Measurements from ENCODE around the gene BPIFB2.
"Not testable (repeated sequence)": the region's sequence is repeated elsewhere in the genome, so short reads cannot be mapped to it uniquely, and the experiment has no call there.

BPIFB2 gene

DNA sequence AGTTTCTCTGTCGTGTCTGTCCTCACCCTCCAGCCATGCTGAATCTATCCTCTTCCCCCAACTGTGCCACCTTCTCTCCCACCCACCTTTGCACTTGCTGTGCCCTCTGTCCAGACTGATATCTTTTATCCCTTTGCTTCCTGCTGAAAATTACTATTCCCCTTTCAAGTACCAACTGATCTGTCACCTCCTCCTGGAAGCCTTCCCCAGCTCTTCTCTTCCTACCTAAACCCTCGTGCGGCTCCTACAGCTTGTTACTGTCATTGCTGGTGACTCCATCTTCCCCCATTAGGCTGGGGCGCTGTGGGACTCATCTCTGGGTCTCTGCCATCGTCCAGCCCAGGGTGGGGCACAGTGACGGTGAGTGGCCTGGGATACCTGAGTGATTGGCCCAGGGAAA, 25.1 kb downstream of the BPIFB2 start:
- Mint-ChIP-seq H3K36me3 (no peaks in the 10 kb centered on the region), H3K27me3 (peaks cover 7% of the 10 kb centered on the region), H3K4me1 (no peaks in the 10 kb centered on the region), H3K9me3 (no peaks in the 10 kb centered on the region), H3K27ac (no peak overlapping the region), H3K4me3 (no peak overlapping the region)
- no peak for DNase-seq
- CTCF ChIA-PET = no interaction called here

DNA sequence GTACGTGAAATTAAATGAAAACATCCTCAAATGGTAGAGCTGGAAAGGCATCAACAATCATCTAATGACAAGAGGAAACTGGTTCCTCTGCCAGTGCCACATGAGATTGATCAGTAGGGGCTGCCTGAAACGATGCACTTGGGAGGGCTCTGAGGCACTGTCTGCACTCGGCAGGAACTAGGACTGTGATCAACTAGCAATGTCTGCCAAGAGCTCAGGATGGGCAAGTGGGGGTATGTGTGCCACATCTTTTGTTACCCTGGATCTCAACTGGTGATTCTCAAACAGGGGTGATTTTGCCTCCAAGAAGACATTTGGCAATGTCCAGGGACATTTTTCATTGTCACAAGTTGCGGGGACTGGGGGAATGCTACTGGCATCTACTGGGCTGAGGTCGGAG, 25.9 kb downstream of the BPIFB2 start:
- CTCF ChIA-PET = no interaction called here
- peaks cover 7% of the 10 kb centered on the region for H3K27me3 Mint-ChIP-seq

DNA sequence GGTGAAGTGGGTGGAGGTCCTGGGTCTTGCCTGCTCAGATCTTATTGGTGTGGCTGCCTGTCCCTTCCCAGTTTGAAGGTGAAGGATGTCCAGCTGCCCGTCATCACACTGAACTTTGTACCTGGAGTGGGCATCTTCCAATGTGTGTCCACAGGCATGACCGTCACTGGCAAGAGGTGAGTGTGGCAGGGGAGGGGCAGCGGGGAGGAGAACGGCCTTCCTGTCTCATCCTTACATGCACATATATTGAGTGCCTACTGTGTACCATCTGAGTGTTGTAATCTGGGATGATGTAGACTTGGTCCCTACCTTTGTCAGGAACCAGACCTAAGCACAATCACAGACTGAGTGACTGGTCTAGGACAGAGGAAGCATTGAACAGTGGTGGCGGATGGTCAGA, 26.6 kb downstream of the BPIFB2 start:
- no peaks in the 10 kb centered on the region for H3K36me3 Mint-ChIP-seq
- no peak for DNase-seq
- no peak overlapping the region for H3K27ac Mint-ChIP-seq
- peaks cover 7% of the 10 kb centered on the region for H3K27me3 Mint-ChIP-seq
- no peak overlapping the region for H3K4me3 Mint-ChIP-seq
- H3K4me1 Mint-ChIP-seq = no peaks in the 10 kb centered on the region
- H3K9me3 Mint-ChIP-seq = no peaks in the 10 kb centered on the region
- CTCF ChIA-PET = no interaction called here

More for the DNA sequence above, 25.9 kb downstream of the BPIFB2 start:
- no peaks in the 10 kb centered on the region for H3K9me3 Mint-ChIP-seq
- no peaks in the 10 kb centered on the region for H3K4me1 Mint-ChIP-seq
- no peak overlapping the region for H3K27ac Mint-ChIP-seq
- DNase-seq = no peak
- H3K4me3 Mint-ChIP-seq = no peak overlapping the region
- H3K36me3 Mint-ChIP-seq = no peaks in the 10 kb centered on the region

DNA sequence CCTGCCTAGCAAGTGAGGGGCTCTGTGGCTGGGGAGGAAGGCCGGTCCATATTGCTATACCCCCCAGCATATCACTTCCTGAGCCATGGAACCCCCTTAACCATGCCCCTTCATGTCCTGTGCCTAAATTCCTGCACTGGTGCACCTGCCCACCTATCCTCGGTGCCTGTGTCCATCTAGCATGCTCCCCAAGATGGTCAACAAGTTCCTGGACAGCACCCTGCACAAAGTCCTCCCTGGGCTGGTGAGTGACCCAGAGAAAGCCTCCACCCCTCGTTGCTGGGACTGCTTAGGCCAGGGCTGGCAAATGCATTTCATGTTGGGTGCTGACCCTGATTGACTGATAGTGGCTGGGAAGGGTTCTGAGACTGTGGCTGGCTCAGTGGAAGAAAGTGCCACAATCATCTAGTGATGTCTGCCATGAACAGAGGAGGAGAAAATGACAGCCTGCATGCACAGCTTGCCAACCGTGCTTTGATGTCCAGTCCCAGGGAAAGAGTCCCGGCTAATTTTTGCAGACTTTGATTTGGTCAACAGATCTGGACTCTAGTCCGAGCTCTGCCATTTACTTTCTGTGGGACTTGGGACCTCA, 27.5 kb downstream of the BPIFB2 start:
- H3K9me3 Mint-ChIP-seq = no peaks in the 10 kb centered on the region
- H3K4me3 Mint-ChIP-seq = no peak overlapping the region
- no peak overlapping the region for H3K27ac Mint-ChIP-seq
- no peaks in the 10 kb centered on the region for H3K4me1 Mint-ChIP-seq
- H3K36me3 Mint-ChIP-seq = no peaks in the 10 kb centered on the region
- peaks cover 7% of the 10 kb centered on the region for H3K27me3 Mint-ChIP-seq
- no peak for DNase-seq
- CTCF ChIA-PET = no interaction called here

DNA sequence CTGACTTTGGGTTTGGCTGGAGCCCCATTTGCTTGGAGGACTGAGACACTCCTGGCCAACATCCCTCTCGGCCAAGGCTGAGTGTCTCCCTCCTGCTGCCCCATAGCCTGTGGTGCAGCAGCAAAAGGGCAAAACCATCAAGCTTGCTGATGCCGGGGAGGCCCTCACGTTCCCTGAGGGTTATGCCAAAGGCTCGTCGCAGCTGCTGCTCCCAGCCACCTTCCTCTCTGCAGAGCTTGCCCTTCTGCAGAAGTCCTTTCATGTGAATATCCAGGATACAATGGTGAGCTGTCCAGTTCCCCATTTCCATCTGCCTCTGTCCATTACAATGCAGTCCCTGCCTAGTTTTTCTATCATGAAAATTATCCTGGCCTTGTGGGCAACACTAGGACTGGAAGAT, 30.0 kb downstream of the BPIFB2 start:
- CTCF ChIA-PET = no interaction called here
- DNase-seq = no peak

DNA sequence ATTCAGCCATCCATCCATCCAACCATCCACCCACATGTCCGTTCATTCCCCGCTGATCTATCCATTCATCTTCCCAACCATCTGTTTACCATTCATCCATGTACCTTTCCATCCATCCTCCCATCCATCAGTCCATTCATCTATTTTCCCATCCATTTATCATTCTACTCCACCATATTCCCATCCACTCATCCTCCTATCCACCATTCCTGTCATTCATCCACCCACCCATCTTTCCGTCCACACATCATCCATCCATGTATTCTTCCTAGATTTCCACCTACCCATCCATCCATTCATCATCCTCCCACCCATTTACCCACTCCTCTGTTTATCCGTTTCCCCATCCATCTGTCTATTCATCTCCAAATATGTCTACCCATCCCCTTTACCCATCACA, 30.7 kb downstream of the BPIFB2 start:
- Mint-ChIP-seq H3K9me3 (no peaks in the 10 kb centered on the region), H3K36me3 (no peaks in the 10 kb centered on the region), H3K27me3 (no peaks in the 10 kb centered on the region), H3K4me3 (no peak overlapping the region), H3K27ac (no peak overlapping the region), H3K4me1 (no peaks in the 10 kb centered on the region)
- DNase-seq = no peak
- CTCF ChIA-PET = no interaction called here

More for the DNA sequence above, 30.0 kb downstream of the BPIFB2 start:
- no peak overlapping the region for H3K27ac Mint-ChIP-seq
- H3K9me3 Mint-ChIP-seq = no peaks in the 10 kb centered on the region
- no peaks in the 10 kb centered on the region for H3K36me3 Mint-ChIP-seq
- H3K4me3 Mint-ChIP-seq = no peak overlapping the region
- no peaks in the 10 kb centered on the region for H3K4me1 Mint-ChIP-seq
- peaks cover 4% of the 10 kb centered on the region for H3K27me3 Mint-ChIP-seq

DNA sequence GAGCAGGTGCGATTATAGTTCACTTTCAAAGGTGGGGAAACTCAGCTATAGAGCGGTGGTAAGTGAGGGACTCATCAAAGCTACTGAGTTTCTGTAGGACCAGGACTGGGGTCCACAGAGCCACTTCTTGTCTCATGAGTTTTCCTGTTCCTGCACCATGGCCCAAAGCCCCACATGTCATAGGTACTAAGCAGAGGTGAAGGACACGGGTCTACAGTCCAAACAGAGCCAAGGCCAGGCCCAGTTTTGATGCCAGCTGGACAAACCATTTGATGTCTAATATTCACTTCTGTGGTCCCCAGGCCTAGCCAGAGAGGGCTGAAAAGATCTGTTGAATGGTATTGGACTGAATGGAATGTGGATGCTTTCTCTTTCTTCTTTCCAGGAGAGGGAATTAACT, 34.9 kb downstream of the BPIFB2 start:
- H3K9me3 Mint-ChIP-seq = peaks cover 13% of the 10 kb centered on the region
- no peak for DNase-seq
- no peaks in the 10 kb centered on the region for H3K36me3 Mint-ChIP-seq
- no peak overlapping the region for H3K27ac Mint-ChIP-seq
- CTCF ChIA-PET = interaction anchor here (0.6 kb wide), 2 partner anchors 75 to 121 kb away, joined by 3 read pairs; no protein-coding TSS in a partner anchor
- no peak overlapping the region for H3K4me3 Mint-ChIP-seq
- no peaks in the 10 kb centered on the region for H3K4me1 Mint-ChIP-seq
- H3K27me3 Mint-ChIP-seq = no peaks in the 10 kb centered on the region

DNA sequence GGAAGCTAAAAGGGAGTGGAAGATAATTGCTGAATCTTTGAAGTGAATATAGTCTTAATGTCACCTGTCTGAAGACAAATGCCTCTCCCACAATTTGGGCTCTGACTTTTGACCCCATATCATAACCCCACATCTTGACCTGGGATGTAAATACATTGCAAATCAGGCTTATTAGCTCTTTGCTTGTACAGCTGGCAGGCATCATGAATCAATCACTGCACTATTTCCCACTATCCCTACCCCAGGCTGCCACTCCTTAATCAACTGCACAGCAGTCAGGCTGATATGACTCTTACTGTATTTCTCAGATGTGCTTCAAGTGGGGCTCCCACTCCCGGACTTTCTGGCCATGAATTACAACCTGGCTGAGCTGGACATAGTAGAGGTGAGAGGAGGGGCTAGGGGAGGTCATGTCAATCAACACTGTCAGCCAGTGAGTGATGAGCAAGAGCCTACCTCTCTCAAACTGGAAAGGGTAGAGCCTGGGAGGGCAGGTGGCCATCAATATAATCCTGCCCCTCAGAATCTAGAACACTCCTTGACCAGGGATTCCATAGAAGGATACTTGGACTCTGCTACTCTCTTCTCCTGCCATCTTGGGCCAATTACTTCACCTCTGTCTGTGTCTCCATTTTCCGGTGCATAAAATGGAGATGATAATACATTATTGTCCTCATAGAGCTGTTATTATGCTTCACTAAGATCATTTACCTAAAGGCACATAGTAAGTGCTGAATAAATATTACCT, 35.7 kb downstream of the BPIFB2 start:
- H3K4me1 Mint-ChIP-seq = no peaks in the 10 kb centered on the region
- no peak for DNase-seq
- H3K36me3 Mint-ChIP-seq = no peaks in the 10 kb centered on the region
- no peak overlapping the region for H3K4me3 Mint-ChIP-seq
- peaks cover 13% of the 10 kb centered on the region for H3K9me3 Mint-ChIP-seq
- no peaks in the 10 kb centered on the region for H3K27me3 Mint-ChIP-seq
- CTCF ChIA-PET = no interaction called here
- H3K27ac Mint-ChIP-seq = no peak overlapping the region

DNA sequence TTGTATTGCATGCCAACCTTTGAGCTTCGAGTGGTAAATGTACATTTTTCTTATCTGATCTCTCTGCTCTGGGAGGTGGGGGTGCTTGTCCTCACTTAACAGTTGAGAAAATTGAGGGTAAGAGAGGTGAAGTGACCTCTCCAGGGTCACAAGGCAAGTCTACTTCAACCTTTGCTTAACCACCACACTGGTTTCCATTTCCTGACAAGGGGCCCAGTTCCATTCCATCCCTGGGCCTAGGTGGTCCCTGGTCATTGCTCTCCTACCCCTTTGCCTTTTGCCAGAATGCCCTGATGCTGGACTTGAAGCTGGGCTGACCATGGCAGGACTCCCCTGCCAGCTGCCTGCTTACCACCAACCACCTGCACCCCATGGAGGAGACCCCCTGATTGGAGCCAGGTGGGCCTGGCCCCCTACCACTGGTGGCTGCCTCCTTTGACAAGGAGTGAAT, 36.3 kb downstream of the BPIFB2 start:
- no peak for DNase-seq
- no peaks in the 10 kb centered on the region for H3K4me1 Mint-ChIP-seq
- no peaks in the 10 kb centered on the region for H3K36me3 Mint-ChIP-seq
- H3K4me3 Mint-ChIP-seq = no peak overlapping the region
- H3K27me3 Mint-ChIP-seq = no peaks in the 10 kb centered on the region
- H3K27ac Mint-ChIP-seq = no peak overlapping the region
- CTCF ChIA-PET = no interaction called here
- H3K9me3 Mint-ChIP-seq = peaks cover 13% of the 10 kb centered on the region

DNA sequence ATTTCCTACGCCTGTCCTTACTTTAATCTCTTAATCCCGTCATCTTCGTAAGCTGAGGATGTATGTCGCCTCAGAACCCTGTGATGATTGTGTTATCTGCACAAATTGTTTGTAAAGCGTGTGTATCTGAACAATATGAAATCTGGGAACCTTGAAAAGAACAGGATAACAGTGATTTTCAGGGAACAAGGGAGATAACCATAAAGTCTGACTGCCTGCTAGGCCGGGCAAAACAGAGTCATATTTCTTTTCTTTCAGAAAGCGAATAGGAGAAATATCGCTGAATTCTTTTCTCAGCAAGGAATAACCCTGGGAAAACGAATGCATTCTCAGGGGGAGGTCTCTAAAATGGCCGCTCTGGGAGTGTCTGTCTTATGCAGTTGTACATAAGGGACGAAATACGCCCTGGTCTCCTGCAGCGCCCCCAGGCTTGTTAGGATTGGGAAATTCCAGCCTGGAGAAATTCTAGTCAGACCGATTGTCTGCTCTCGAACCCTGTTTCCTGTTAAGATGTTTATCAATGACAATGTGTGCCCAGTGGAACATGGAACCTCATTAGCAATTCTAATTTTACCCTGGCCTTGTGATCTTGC, 37.7 kb downstream of the BPIFB2 start:
- DNase-seq, CTCF ChIA-PET, H3K36me3 Mint-ChIP-seq, H3K27me3 Mint-ChIP-seq, H3K4me3 Mint-ChIP-seq, H3K4me1 Mint-ChIP-seq, H3K27ac Mint-ChIP-seq: not testable (repeated sequence)
- peaks cover 13% of the 10 kb centered on the region for H3K9me3 Mint-ChIP-seq

DNA sequence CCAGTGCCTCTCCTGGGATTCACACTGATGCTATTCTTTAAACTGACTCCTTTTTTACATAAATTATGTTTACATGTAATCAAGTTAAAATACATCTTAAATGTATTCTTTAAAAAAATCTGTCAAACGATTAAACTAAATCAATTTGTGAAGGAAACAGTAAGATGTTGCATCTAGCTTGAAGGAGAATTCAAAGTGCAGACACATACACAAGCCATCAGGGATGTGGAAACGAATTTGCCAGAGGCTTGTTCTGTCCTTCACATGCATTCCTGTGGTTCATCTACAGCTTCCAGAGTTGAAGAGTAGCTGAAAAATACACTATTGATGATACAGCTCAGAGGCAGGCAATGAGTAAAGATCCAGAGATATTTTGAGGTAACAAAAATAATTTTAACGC, 38.9 kb downstream of the BPIFB2 start:
- Mint-ChIP-seq H3K4me1 (no peaks in the 10 kb centered on the region), H3K4me3 (no peak overlapping the region), H3K27ac (no peak overlapping the region), H3K27me3 (no peaks in the 10 kb centered on the region), H3K36me3 (no peaks in the 10 kb centered on the region), H3K9me3 (peaks cover 13% of the 10 kb centered on the region)
- no peak for DNase-seq
- CTCF ChIA-PET = no interaction called here

DNA sequence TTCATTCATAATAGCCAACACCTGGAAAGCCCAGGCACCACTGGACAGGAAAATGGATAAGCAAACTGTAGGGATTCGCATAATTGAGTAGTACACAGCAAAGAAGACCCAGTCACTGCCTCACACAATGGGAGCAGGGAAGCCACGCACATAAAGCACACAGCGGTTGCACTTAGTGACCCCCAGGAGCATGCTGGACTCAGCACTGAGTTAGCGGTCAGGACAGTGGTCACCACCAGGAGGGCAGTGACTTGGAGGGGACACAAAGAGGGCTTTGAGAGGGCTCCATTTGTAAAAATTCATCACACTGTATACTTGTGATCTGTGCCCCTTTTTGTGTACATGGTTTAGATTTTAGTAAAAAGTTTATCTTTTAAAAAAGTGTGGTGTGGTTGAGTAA, 43.8 kb downstream of the BPIFB2 start:
- DNase-seq = no peak
- H3K9me3 Mint-ChIP-seq = no peaks in the 10 kb centered on the region
- no peaks in the 10 kb centered on the region for H3K36me3 Mint-ChIP-seq
- no peak overlapping the region for H3K27ac Mint-ChIP-seq
- H3K4me1 Mint-ChIP-seq = no peaks in the 10 kb centered on the region
- peaks cover 4% of the 10 kb centered on the region for H3K27me3 Mint-ChIP-seq
- CTCF ChIA-PET = interaction anchor here (1.0 kb wide), 1 partner anchor 8 kb away, joined by 3 read pairs; no protein-coding TSS in a partner anchor
- no peak overlapping the region for H3K4me3 Mint-ChIP-seq

DNA sequence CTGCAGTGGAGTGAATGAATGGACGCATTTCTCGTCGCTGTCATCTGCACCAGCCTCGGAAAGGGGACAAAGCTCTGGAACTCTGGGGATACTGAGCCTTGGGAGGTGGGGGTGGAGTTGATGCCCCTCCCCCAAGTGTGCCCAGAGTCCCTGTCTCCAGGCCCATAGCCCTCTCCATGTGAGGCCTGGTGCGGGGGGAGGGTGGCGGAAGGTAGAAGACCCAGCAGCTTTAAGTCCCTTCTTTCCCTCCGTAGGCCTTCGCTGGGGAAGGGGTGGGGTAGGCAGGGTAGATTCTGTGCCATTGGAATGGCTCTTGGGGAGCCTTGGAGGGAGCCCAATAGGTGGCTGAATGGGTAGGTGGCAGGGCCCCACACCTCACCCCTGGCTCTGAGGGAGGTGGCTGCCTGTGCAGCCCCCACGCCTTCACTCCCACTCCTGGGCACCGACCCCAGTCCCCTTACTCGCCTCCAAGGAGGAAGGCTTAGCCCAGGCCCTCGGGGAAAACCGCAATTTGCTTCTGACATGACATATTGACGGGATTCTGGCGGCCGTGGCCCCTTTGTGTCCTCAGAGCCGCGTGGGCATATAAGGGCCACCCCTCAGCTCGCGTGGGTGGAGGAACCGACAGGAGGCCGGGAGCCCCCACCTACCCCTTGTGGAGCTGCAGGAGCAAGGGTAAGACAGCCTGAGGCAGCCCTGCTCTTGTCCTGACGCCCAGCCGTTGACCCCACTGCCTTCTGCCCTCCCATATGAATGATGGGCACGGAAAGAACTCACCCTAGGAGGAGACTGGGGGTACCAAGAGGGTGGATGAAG, 46.0 kb downstream of the BPIFB2 start, which contains the start of gene BPIFB3:
Gene BPIFB3, plus strand, starts transcription at position 613 of the 816 bp plus-strand sequence. CDS start 1,533 bp downstream, outside the sequence.
- Mint-ChIP-seq H3K27me3 (peaks cover 4% of the 10 kb centered on the region), H3K4me1 (no peaks in the 10 kb centered on the region), H3K36me3 (no peaks in the 10 kb centered on the region), H3K4me3 (no peak within 1 kb of the TSS), H3K9me3 (no peaks in the 10 kb centered on the region), H3K27ac (no peak within 1 kb of the TSS)
- no peak for DNase-seq
- CTCF ChIA-PET = no interaction called here

DNA sequence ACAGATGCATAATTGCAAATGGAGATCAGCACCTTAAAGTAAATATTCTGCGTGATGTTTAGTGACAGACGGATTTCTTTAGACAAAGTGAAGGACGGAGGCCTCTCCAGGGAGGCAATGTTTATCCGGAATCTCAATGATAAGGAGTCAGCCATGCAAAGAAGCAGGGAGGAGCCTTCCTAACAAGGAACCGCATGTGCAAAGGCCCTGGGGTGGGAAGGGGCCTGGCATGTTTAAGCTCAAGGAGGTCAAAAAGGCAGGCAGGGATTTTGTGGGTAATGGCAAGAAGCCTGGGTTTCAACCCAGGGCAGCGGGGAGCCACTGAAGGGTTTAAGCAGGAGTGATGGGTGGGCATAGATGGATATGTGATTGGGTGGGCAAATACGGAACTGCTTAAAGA, 46.9 kb downstream of the BPIFB2 start:
- no peak for DNase-seq
- CTCF ChIA-PET = no interaction called here
- H3K9me3 Mint-ChIP-seq = no peaks in the 10 kb centered on the region
- peaks cover 4% of the 10 kb centered on the region for H3K27me3 Mint-ChIP-seq
- H3K36me3 Mint-ChIP-seq = no peaks in the 10 kb centered on the region
- H3K4me3 Mint-ChIP-seq = no peak overlapping the region
- H3K27ac Mint-ChIP-seq = no peak overlapping the region
- H3K4me1 Mint-ChIP-seq = no peaks in the 10 kb centered on the region
